ENCODE measurements around the gene NACC2.

NACC2 gene

DNA sequence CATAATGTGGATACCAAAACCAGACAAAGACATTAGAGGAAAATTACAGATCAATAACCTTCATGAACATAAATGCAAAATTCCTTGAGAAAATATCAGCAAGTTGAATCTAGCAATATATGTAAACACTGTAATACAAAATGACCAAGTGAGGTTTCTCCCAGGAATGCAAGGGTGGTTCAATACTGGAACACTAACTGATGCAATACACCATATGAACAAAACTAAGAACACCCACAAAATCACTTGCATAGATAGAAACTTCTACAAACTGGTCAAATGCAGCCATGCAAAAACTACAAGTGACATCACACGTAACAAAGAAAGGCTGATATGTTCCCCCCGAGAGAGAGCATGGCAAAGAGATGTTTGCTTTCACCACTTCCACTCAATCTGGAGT is 55.6 kb downstream of the NACC2 start:
- TF ChIP-seq CTCF (IDR thresholded peaks at IDR 0.05; ENCODE audit: low read length, missing control alignments), result no peak
- DNase-seq (ENCODE audit: low read depth), result no peak
- H3K4me3 ChIP-seq (replicated peaks; ENCODE audit: low read depth, low read length), result no peak overlapping the region

GRCh38 chr9:136036848-136037247 is 58.2 kb downstream of the NACC2 start:
- no peak for TF ChIP-seq CTCF (IDR thresholded peaks at IDR 0.05; ENCODE audit: low read length, missing control alignments)
- H3K4me3 ChIP-seq (replicated peaks; ENCODE audit: low read depth, low read length), result no peak overlapping the region
- DNase-seq (ENCODE audit: low read depth), result no peak

DNA sequence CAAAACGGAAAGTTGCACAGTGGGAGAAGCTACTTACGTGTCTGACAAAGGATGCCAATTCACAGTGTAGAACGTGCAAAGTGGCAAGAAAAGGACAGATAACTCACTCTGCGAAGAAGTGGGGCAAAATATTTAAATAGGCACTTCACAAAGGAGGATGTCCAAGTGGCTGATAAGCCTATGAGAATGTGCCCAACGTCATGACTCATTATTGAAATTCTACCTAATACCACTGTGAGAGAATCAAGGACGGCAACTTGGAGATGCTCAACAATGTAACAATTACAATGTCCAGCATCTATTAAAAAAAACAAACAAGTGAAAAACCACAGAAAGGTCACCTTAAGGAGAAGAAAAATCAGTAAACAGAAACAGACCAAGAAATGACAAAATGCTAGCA is 59.0 kb downstream of the NACC2 start:
- TF ChIP-seq CTCF (IDR thresholded peaks at IDR 0.05; ENCODE audit: low read length, missing control alignments), result no peak
- H3K4me3 ChIP-seq (replicated peaks; ENCODE audit: low read depth, low read length), result no peak overlapping the region
- peak; percentile 26 for DNase-seq (ENCODE audit: low read depth)

- H3K4me3 ChIP-seq (replicated peaks; ENCODE audit: low read depth, low read length), result no peak overlapping the region
- no peak for TF ChIP-seq CTCF (IDR thresholded peaks at IDR 0.05; ENCODE audit: low read length, missing control alignments)
- peak; percentile 22 for DNase-seq (ENCODE audit: low read depth)
These were observed 63.1 kb downstream of the NACC2 start for GRCh38 chr9:136031741-136032730.

- no peak for TF ChIP-seq CTCF (IDR thresholded peaks at IDR 0.05; ENCODE audit: low read length, missing control alignments)
These were observed 64.0 kb downstream of the NACC2 start for GRCh38 chr9:136031094-136031493.

GRCh38 chr9:136029556-136029955 is 65.5 kb downstream of the NACC2 start:
- TF ChIP-seq CTCF (IDR thresholded peaks at IDR 0.05; ENCODE audit: low read length, missing control alignments), result no peak
- no peak overlapping the region for H3K4me3 ChIP-seq (replicated peaks; ENCODE audit: low read depth, low read length)
- no peak for DNase-seq (ENCODE audit: low read depth)

More at GRCh38 chr9:136031094-136031493, 64.0 kb downstream of the NACC2 start:
- no peak for DNase-seq (ENCODE audit: low read depth)
- H3K4me3 ChIP-seq (replicated peaks; ENCODE audit: low read depth, low read length), result no peak overlapping the region
